OCI-LY1 (cell line): Measurements from ENCODE around the gene ATF6B.

Source experiments
- EZH2 ChIP-seq: fragments of 200-600 bp; sonication (generic), shearing (Covaris generic); IDR thresholded peaks from 2 replicates; pipeline ENCODE4 v1.8.0; 2017; ENCODE audit warnings: borderline replicate concordance, mixed run types, mild to moderate bottlenecking, antibody characterized with exemption, low read length, moderate library complexity, mixed read lengths
- TF ChIP-seq, protein P1 (sequence below): fragments of 200-600 bp; sonication (generic), shearing (Covaris generic); IDR thresholded peaks from 2 replicates; pipeline ENCODE4 v1.5.1; 2017; ENCODE audit warnings: mild to moderate bottlenecking, antibody characterized with exemption, low read length, moderate library complexity, mixed read lengths

DNA sequence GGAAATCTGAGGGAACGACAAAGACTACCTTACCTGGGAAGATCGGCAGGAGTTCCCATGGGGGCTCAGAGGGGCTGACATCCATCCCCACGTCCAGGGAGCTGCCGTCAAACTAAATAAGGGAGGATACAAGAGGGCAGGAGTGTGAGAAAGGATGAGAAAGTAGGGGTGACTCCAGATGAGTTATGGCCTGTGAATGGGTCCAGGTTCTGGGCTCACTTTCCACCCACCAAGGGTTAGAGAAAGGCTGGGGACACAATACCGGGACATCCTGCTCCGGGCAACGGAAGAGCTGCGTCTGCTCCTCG, 683 bp downstream of the ATF6B start:
- TF ChIP-seq, protein P1, sequence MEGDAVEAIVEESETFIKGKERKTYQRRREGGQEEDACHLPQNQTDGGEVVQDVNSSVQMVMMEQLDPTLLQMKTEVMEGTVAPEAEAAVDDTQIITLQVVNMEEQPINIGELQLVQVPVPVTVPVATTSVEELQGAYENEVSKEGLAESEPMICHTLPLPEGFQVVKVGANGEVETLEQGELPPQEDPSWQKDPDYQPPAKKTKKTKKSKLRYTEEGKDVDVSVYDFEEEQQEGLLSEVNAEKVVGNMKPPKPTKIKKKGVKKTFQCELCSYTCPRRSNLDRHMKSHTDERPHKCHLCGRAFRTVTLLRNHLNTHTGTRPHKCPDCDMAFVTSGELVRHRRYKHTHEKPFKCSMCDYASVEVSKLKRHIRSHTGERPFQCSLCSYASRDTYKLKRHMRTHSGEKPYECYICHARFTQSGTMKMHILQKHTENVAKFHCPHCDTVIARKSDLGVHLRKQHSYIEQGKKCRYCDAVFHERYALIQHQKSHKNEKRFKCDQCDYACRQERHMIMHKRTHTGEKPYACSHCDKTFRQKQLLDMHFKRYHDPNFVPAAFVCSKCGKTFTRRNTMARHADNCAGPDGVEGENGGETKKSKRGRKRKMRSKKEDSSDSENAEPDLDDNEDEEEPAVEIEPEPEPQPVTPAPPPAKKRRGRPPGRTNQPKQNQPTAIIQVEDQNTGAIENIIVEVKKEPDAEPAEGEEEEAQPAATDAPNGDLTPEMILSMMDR, result no peak
- no peak for TF ChIP-seq EZH2
